Sigmoid colon (tissue), 4 donors: ENCODE measurements around the gene KCNH1.

Experiments
- EP300 ChIP-seq, 4 donors: sonication (generic); formaldehyde crosslinking; IDR thresholded peaks; one replicate each; pipeline ENCODE4 v1.6.1; 2017; ENCODE audit warnings: antibody characterized with exemption in 4 of 4
- TF ChIP-seq, protein P1 (sequence below), 4 experiments: fragments of 450-650 bp in 3 of 4; fragments of 200-600 bp in 1 of 4; IDR thresholded peaks; one replicate each; pipeline ENCODE4 v1.5.1; 2016 to 2019; ENCODE audit warnings: antibody characterized with exemption in 4 of 4, mild to moderate bottlenecking in 3 of 4, moderate library complexity in 2 of 4

DNA sequence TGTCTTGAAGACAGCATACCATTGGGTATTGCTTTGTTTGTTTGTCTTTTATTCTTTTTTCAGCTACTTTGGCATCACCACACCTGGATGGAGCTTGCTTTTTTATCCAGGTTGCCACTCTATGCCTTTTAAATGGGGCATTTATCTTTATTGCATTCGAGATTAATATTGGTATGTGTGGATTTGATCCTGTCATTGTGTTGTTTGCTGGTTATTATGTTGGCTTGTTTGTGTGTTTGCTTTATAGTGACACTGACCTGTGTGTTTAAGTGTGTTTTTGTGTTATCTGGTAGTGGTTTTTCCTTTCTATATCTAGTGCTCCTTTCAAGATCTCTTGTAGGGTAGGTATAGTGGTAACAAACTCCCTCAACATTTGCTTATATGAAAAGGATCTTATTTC lies 24.9 kb upstream of the KCNH1 start:
- no peak for TF ChIP-seq EP300 (IDR thresholded peaks at IDR 0.05)
- TF ChIP-seq, protein P1, sequence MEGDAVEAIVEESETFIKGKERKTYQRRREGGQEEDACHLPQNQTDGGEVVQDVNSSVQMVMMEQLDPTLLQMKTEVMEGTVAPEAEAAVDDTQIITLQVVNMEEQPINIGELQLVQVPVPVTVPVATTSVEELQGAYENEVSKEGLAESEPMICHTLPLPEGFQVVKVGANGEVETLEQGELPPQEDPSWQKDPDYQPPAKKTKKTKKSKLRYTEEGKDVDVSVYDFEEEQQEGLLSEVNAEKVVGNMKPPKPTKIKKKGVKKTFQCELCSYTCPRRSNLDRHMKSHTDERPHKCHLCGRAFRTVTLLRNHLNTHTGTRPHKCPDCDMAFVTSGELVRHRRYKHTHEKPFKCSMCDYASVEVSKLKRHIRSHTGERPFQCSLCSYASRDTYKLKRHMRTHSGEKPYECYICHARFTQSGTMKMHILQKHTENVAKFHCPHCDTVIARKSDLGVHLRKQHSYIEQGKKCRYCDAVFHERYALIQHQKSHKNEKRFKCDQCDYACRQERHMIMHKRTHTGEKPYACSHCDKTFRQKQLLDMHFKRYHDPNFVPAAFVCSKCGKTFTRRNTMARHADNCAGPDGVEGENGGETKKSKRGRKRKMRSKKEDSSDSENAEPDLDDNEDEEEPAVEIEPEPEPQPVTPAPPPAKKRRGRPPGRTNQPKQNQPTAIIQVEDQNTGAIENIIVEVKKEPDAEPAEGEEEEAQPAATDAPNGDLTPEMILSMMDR (IDR thresholded peaks at IDR 0.05): no peak
